Measurements from ENCODE around the gene IQGAP3. TPM values are rescaled to one million over a fixed set of nuclear protein-coding genes. Genes with fewer than 3 reads are reported as not detected.

Gene IQGAP3
- polyA plus RNA-seq, 1 experiment, result 28.1 TPM

DNA sequence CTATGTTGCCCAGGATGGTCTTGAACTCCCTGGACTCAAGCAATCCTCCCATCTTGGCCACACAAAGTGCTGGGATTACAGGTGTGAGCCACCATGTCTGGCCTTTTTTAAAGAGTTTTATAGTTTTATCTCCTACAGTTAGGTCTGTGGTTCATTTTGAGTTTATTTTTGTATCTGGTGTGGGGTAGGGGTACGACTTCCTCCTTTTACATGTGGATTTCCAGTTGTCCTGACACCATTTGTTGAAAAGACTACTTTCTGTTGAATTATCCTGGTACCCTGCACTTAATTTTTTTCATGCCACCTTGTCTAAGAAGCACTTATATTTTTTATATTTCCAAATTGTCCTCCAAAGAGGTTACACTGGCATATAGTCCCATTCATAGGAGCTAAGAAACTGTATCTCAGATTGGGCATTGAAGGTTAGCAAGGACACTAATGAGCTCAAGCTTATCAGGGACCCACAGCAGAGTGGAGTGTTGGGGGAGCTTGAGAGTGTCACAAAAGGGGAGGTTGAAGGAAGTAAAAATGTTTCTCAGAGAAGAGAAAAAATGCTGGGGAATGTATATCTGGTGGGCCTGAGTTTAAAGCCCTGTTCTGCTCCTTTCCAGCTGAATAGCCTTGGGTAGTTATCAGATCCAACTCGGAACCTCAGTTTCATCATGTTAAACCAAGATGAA, 48.4 kb downstream of the IQGAP3 start:
- TF ChIP-seq, protein P1, sequence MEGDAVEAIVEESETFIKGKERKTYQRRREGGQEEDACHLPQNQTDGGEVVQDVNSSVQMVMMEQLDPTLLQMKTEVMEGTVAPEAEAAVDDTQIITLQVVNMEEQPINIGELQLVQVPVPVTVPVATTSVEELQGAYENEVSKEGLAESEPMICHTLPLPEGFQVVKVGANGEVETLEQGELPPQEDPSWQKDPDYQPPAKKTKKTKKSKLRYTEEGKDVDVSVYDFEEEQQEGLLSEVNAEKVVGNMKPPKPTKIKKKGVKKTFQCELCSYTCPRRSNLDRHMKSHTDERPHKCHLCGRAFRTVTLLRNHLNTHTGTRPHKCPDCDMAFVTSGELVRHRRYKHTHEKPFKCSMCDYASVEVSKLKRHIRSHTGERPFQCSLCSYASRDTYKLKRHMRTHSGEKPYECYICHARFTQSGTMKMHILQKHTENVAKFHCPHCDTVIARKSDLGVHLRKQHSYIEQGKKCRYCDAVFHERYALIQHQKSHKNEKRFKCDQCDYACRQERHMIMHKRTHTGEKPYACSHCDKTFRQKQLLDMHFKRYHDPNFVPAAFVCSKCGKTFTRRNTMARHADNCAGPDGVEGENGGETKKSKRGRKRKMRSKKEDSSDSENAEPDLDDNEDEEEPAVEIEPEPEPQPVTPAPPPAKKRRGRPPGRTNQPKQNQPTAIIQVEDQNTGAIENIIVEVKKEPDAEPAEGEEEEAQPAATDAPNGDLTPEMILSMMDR (IDR thresholded peaks at IDR 0.05; ENCODE audit: insufficient read depth, low read depth, low read length), result no peak
- no peak overlapping the region for H3K4me3 ChIP-seq (ENCODE audit: low read depth, low read length)
- peaks cover 4% of the 10 kb centered on the region for H3K36me3 ChIP-seq (ENCODE audit: control insufficient read depth, insufficient read depth, low read length)
- no peak for DNase-seq (ENCODE audit: low read depth)
- no peaks in the 10 kb centered on the region for H3K27me3 ChIP-seq (ENCODE audit: control insufficient read depth, insufficient read depth, low read length)
- ChIA-PET POLR2A (no interaction called here), CTCF (interaction anchor here (1.6 kb wide), 1 partner anchor 33 kb away, joined by 3 read pairs; no protein-coding TSS in a partner anchor)

DNA sequence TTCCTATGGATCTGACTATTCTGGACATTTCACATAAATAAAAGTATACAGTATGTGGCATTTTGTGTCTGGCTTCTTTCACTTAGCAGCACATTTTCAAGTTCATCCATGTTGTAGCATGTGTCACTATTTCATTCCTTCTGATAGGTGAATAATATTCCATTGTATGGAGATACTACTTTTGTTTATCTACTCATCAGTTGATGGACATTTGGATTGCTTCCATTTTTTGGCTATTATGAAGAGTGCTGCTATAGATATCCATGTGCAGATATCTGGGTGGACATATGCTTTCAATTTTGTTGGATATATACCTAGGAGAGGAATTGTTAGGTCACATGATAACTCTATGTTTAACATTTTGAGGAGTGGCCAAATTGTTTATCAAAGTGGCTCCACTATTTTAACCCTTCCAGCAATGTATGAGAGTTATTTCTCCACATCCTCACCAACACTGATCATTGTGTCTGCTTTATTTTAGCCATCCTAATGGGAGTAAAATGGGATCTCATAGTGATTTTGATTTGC, 49.9 kb downstream of the IQGAP3 start:
- no peak for DNase-seq (ENCODE audit: low read depth)
- Histone ChIP-seq H3K36me3 (ENCODE audit: control insufficient read depth, insufficient read depth, low read length) (no peaks in the 10 kb centered on the region; the same call in 1 of the 2 replicates), H3K4me3 (ENCODE audit: low read depth, low read length) (no peak overlapping the region), H3K27me3 (ENCODE audit: control insufficient read depth, insufficient read depth, low read length) (no peaks in the 10 kb centered on the region)
- TF ChIP-seq, protein P1 (IDR thresholded peaks at IDR 0.05; ENCODE audit: insufficient read depth, low read depth, low read length), result no peak
- ChIA-PET CTCF (no interaction called here), POLR2A (no interaction called here)

DNA sequence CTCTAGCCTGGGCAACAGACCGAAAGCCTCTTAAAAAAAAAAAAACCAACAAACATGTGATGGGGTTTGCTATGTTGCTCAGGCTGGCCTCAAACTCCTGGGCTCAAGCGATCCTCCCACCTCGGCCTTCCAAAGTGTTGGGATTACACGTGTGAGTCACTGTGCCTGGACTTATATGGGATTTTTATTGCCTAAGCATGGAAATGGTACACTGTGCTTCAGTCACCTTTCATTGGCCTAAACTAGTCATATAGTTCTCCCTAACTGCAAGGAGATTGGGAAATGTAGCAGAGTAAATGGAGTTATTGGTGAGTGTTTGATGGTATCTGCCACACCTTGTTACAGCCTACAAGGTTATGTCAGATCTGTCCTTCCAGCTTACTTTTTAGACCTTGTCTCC, 54.6 kb downstream of the IQGAP3 start:
- no peaks in the 10 kb centered on the region for H3K27me3 ChIP-seq (ENCODE audit: control insufficient read depth, insufficient read depth, low read length)
- no peaks in the 10 kb centered on the region for H3K36me3 ChIP-seq (ENCODE audit: control insufficient read depth, insufficient read depth, low read length)
- no peak overlapping the region for H3K4me3 ChIP-seq (ENCODE audit: low read depth, low read length)
- CTCF ChIA-PET, result interaction anchor here (1.3 kb wide), 1 partner anchor 17 kb away, joined by 4 read pairs; the partner anchor contains the start of gene MEF2D
- DNase-seq (ENCODE audit: low read depth), result no peak
- POLR2A ChIA-PET, result no interaction called here
- TF ChIP-seq, protein P1 (IDR thresholded peaks at IDR 0.05; ENCODE audit: insufficient read depth, low read depth, low read length), result no peak

DNA sequence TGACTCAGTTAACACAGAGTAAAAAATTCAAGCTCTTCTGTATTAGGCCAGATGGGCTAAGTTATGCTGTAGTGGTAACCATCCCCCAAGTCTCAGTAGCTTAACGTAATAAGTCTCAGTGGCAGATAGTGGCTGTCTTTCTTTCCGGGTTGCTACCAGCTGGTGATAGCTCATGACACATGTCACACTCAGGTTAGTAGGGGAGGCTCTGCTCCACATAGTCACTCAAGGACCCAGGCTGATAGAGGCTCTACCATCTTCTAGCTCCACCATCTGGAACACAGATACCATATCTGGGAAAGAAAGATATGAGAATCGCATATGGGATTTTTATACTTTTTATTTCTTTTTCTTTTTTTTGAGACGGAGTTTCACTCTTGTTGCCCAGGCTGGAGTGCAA, 55.5 kb downstream of the IQGAP3 start:
- Histone ChIP-seq H3K4me3 (ENCODE audit: low read depth, low read length) (no peak overlapping the region), H3K36me3 (ENCODE audit: control insufficient read depth, insufficient read depth, low read length) (no peaks in the 10 kb centered on the region), H3K27me3 (ENCODE audit: control insufficient read depth, insufficient read depth, low read length) (no peaks in the 10 kb centered on the region)
- DNase-seq (ENCODE audit: low read depth), result no peak
- ChIA-PET POLR2A (no interaction called here), CTCF (interaction anchor here (1.3 kb wide), 1 partner anchor 16 kb away, joined by 4 read pairs; the partner anchor contains the start of gene MEF2D)
- TF ChIP-seq, protein P1 (IDR thresholded peaks at IDR 0.05; ENCODE audit: insufficient read depth, low read depth, low read length), result no peak

DNA sequence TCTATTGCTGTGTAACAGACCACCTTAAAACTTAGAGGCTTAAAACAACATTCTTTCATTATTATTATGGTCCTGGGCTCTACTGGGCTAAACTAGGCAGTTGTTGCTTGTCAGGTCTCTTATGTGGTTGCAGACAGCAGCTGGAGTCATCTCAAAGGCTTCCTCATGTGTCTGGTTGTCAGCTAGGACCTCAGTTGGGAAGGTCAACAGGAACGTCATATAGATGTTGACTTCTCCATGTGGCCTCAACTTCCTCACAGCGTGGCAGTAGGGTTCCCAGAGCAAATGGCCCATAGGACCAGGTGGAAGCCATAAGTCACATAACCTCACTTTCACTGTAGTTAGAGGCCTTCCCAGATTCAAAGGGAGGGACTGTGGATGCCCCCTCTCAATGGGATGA, 56.4 kb downstream of the IQGAP3 start:
- ChIA-PET POLR2A (no interaction called here), CTCF (no interaction called here)
- DNase-seq (ENCODE audit: low read depth), result no peak
- Histone ChIP-seq H3K36me3 (ENCODE audit: control insufficient read depth, insufficient read depth, low read length) (no peaks in the 10 kb centered on the region), H3K4me3 (ENCODE audit: low read depth, low read length) (no peak overlapping the region), H3K27me3 (ENCODE audit: control insufficient read depth, insufficient read depth, low read length) (no peaks in the 10 kb centered on the region)
- TF ChIP-seq, protein P1 (IDR thresholded peaks at IDR 0.05; ENCODE audit: insufficient read depth, low read depth, low read length), result no peak
